GM21619 (cell line): ENCODE results near the gene CDKN2C.

Source experiments
- ATAC-seq: cut with Tn5 transposase; IDR thresholded peaks from one replicate; pipeline ENCODE4 v1.9.1; 2021; ENCODE audit not compliant: unreplicated experiment

CDKN2C gene

DNA sequence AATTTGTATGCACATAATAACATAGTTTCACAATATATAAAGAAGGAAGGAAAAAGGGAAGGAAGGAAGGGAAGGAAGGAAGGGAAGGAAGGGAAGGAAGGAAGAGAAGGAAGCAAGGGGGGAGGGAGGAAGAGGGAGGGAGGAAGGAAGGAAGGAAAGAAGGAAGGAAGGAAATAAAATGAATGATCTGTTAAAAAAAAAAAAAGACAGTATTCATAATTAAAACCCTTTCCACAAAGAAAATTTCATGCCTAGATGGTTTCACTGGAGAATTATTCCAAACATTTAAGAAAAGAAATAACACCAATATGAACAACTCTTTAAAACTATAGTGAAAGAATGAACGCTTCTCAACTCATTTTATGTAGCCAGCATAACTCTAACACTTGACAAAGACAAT is 44.8 kb downstream of the CDKN2C start:
- no peak for ATAC-seq

- ATAC-seq: no peak
These were observed 49.8 kb downstream of the CDKN2C start for GRCh38 chr1:51019811-51020210.
